ENCODE measurements around the gene TACR1. TPM values are rescaled to one million over a fixed set of nuclear protein-coding genes. Genes with fewer than 3 reads are reported as not detected.

The TACR1 gene
- total RNA-seq, 4 donors from 2014 or later, result 0.14 to 10.1 (median 0.18) TPM

DNA sequence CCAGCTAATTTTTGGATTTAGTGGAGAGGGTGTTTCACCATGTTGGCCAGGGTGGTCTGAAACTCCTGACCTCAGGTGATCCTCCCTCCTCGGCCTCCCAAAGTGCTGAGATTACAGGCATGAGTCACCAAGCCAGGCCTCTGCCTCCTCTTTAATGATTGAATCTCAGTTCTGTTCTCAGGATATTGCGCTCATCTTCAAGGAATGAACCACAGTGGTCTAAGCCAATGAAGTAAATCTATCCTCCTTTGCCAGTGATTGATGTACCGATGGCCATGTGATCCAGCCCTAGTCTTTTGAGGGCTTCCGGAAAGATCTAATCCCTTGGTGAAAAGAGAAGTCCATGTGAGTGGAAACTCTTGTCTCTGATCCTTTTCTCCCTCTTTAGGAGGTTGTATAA is 192.3 kb downstream of the TACR1 start:
- Histone ChIP-seq H3K9me3 (no peaks in the 10 kb centered on the region), H3K4me1 (no peaks in the 10 kb centered on the region), H3K27me3 (no peaks in the 10 kb centered on the region), H3K4me3 (no peak overlapping the region), H3K36me3 (no peaks in the 10 kb centered on the region), H3K27ac (no peak overlapping the region)
- intact Hi-C loops (cut with DNase I; ENCODE audit: low total_unique reads) (no loop called here), in situ Hi-C loops (cut with MboI; ENCODE audit: low pct_ligation_motif_present in 1 of 4, low pct_unique_long_range_greater_than_20kb in 1 of 4, low sequenced_read_pairs in 3 of 4) (no loop called here)
- DNase-seq, result no peak
- 97 to 100% methylated on average over 3 to 4 of the region's 4 CpGs for WGBS, 2 donors (ENCODE audit: low coverage in 1 of 2)
- TF ChIP-seq POLR2A (IDR thresholded peaks at IDR 0.05), result no peak
- TF ChIP-seq, protein P1, sequence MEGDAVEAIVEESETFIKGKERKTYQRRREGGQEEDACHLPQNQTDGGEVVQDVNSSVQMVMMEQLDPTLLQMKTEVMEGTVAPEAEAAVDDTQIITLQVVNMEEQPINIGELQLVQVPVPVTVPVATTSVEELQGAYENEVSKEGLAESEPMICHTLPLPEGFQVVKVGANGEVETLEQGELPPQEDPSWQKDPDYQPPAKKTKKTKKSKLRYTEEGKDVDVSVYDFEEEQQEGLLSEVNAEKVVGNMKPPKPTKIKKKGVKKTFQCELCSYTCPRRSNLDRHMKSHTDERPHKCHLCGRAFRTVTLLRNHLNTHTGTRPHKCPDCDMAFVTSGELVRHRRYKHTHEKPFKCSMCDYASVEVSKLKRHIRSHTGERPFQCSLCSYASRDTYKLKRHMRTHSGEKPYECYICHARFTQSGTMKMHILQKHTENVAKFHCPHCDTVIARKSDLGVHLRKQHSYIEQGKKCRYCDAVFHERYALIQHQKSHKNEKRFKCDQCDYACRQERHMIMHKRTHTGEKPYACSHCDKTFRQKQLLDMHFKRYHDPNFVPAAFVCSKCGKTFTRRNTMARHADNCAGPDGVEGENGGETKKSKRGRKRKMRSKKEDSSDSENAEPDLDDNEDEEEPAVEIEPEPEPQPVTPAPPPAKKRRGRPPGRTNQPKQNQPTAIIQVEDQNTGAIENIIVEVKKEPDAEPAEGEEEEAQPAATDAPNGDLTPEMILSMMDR (IDR thresholded peaks at IDR 0.05), result no peak

DNA sequence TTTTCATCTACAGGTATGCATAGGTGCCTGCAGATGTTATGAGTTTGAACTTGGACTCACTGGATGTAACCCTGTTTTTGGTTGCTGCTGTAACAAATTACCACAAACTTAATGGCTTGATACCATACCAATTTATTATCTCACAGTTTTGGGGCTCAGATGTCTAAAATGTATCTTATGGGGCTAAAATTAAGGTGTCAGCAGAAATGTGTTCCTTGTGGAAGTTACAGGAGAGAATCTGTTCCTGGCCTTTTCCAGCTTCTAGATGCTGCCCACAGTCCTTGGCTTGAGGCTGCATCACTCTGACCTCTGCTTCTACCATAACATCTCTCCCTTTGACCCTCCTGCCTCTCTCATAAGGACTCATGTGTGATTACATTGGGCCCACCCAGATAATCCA is 193.3 kb downstream of the TACR1 start:
- intact Hi-C loops (cut with DNase I; ENCODE audit: low total_unique reads) (no loop called here), in situ Hi-C loops (cut with MboI; ENCODE audit: low pct_ligation_motif_present in 1 of 4, low pct_unique_long_range_greater_than_20kb in 1 of 4, low sequenced_read_pairs in 3 of 4) (no loop called here)
- Histone ChIP-seq H3K4me1 (no peaks in the 10 kb centered on the region), H3K36me3 (no peaks in the 10 kb centered on the region), H3K9me3 (no peaks in the 10 kb centered on the region), H3K27me3 (no peaks in the 10 kb centered on the region), H3K27ac (no peak overlapping the region), H3K4me3 (no peak overlapping the region)
- TF ChIP-seq POLR2A (IDR thresholded peaks at IDR 0.05) (no peak), POLR2AphosphoS5 (IDR thresholded peaks at IDR 0.05) (no peak), EP300 (IDR thresholded peaks at IDR 0.05; ENCODE audit: low read depth) (no peak)
- TF ChIP-seq, protein P1 (IDR thresholded peaks at IDR 0.05), result no peak
- DNase-seq, result no peak

DNA sequence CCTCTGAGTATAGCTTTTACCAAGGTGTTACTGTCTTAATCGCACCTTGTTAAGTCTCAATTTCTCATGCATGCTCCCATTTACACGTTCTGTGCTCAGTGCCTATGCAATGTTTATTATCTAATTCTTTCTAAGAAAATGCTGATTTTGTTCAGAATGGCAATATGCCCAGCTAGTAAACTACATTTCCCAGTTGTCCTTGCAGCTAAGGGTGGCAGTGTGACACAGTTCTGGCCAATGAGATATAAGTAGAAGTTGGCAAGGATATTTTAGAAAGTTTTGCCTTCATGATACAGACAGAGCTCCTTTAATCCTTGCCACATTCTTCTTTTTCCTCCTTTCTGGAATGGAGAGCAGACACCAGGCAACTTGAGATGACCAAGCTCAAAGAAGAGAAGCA is 195.5 kb downstream of the TACR1 start:
- Histone ChIP-seq H3K4me1 (no peaks in the 10 kb centered on the region), H3K4me3 (no peak overlapping the region), H3K27me3 (no peaks in the 10 kb centered on the region), H3K27ac (no peak overlapping the region), H3K36me3 (no peaks in the 10 kb centered on the region), H3K9me3 (no peaks in the 10 kb centered on the region)
- WGBS, 2 donors (ENCODE audit: low coverage in 1 of 2), result 55 to 78% methylated on average over 2 of the region's 2 CpGs
- intact Hi-C loops (cut with DNase I; ENCODE audit: low total_unique reads), result no loop called here
- no peak for DNase-seq
- TF ChIP-seq EP300 (IDR thresholded peaks at IDR 0.05; ENCODE audit: low read depth), result no peak
- TF ChIP-seq, protein P1 (IDR thresholded peaks at IDR 0.05), result no peak
- TF ChIP-seq POLR2A (IDR thresholded peaks at IDR 0.05), result no peak
- no peak for TF ChIP-seq POLR2AphosphoS5 (IDR thresholded peaks at IDR 0.05)
- in situ Hi-C loops (cut with MboI; ENCODE audit: low pct_ligation_motif_present in 1 of 4, low pct_unique_long_range_greater_than_20kb in 1 of 4, low sequenced_read_pairs in 3 of 4), result no loop called here

DNA sequence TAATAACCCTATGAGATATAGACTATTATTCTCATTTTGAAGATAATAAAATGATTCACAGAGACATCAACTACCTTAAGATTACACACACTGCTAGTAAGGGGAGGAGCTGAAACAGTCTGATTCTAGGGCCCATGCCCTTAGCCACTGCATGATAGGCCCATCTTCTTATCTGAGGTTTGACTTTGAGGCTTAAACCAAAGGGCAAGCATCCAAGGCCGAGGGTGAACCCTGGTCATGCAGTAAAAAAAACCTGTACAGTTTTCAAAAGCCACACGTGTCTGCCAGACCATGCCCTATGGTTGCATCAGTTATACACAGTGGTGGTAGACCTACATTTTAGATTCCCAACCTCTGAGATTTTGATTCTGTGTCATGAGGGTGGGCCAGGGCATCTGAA is 196.0 kb downstream of the TACR1 start:
- no peaks in the 10 kb centered on the region for H3K36me3 ChIP-seq
- H3K27me3 ChIP-seq, result no peaks in the 10 kb centered on the region
- TF ChIP-seq EP300 (IDR thresholded peaks at IDR 0.05; ENCODE audit: low read depth) (no peak), POLR2A (IDR thresholded peaks at IDR 0.05) (no peak), POLR2AphosphoS5 (IDR thresholded peaks at IDR 0.05) (no peak)
- TF ChIP-seq, protein P1 (IDR thresholded peaks at IDR 0.05), result no peak
- H3K27ac ChIP-seq, result no peak overlapping the region
- WGBS, 2 donors (ENCODE audit: low coverage in 1 of 2), result 49% methylated on average over 2 of the region's 2 CpGs; no CpG with 5 or more reads in 1 of the 2 donors
- in situ Hi-C loops (cut with MboI; ENCODE audit: low pct_ligation_motif_present in 1 of 4, low pct_unique_long_range_greater_than_20kb in 1 of 4, low sequenced_read_pairs in 3 of 4) (no loop called here), intact Hi-C loops (cut with DNase I; ENCODE audit: low total_unique reads) (no loop called here)
- H3K4me1 ChIP-seq, result no peaks in the 10 kb centered on the region
- no peak for DNase-seq
- H3K9me3 ChIP-seq, result no peaks in the 10 kb centered on the region
- no peak overlapping the region for H3K4me3 ChIP-seq
